Measurements from ENCODE around the gene NDE1. TPM values are rescaled to one million over a fixed set of nuclear protein-coding genes. Genes with fewer than 3 reads are reported as not detected.
"Not testable (repeated sequence)": the region's sequence is repeated elsewhere in the genome, so short reads cannot be mapped to it uniquely, and the experiment has no call there.

NDE1 gene
- polyA plus RNA-seq, 1 donor: 25.9 TPM

DNA sequence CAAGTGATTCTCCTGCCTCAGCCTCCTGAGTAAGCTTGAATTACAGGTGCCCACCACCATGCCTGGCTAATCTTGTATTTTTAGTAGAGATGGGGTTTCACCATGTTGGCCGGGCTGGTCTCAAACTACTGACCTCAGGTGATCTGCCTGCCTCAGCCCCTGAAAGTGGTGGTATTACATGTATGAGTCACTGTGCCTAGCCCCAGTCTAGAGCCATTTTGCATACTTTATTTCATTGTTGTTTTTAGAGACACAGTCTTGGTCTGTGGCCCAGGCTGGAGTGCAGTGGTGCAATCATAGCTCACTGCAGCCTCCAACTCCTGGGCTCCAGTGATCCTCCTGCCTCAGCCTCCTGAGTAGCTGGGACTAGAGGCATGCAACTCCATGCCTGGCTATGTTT, 42.5 kb downstream of the NDE1 start:
- WGBS (ENCODE audit: insufficient coverage, low lambda C conversion rate): no CpG with 5 or more reads among the region's 1 CpG
- H3K4me1 ChIP-seq (ENCODE audit: control insufficient read depth, insufficient read depth, low read length); H3K4me3 ChIP-seq (ENCODE audit: low read length): not testable (repeated sequence)

DNA sequence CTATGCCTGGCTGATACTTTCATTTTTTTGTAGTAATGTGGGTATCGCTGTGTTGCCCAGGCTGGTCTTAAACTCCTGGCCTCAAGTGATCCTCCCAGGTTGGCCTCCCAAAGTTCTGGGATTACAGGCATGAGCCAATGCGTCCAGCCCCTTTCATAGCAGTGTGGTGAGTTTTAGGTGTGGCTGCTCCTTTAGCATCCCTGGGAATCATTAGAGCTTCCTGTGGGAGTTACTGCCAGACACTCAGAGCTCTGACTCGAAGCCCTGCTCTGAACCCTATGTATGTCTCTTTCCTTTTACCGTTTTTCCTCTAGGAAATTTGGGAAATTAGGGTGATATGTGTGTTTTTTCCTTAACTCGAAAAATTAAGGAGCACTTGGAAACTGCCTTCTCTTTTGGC, 44.5 kb downstream of the NDE1 start:
- Histone ChIP-seq H3K36me3 (ENCODE audit: control insufficient read depth, insufficient read depth, low read length) (peaks cover 68% of the 10 kb centered on the region), H3K4me1 (ENCODE audit: control insufficient read depth, insufficient read depth, low read length) (no peaks in the 10 kb centered on the region), H3K27me3 (ENCODE audit: control insufficient read depth, insufficient read depth, low read length) (no peaks in the 10 kb centered on the region), H3K4me3 (ENCODE audit: low read length) (no peak overlapping the region), H3K27ac (ENCODE audit: low read length) (no peak overlapping the region), H3K9me3 (ENCODE audit: control insufficient read depth, low read depth, low read length) (no peaks in the 10 kb centered on the region)
- WGBS (ENCODE audit: insufficient coverage, low lambda C conversion rate): no CpG with 5 or more reads among the region's 5 CpGs
- no peak for DNase-seq

More for the DNA sequence above, 42.5 kb downstream of the NDE1 start:
- H3K9me3 ChIP-seq (ENCODE audit: control insufficient read depth, low read depth, low read length); H3K27me3 ChIP-seq (ENCODE audit: control insufficient read depth, insufficient read depth, low read length); DNase-seq; H3K27ac ChIP-seq (ENCODE audit: low read length): not testable (repeated sequence)
- H3K36me3 ChIP-seq (ENCODE audit: control insufficient read depth, insufficient read depth, low read length): peaks cover 61% of the 10 kb centered on the region

DNA sequence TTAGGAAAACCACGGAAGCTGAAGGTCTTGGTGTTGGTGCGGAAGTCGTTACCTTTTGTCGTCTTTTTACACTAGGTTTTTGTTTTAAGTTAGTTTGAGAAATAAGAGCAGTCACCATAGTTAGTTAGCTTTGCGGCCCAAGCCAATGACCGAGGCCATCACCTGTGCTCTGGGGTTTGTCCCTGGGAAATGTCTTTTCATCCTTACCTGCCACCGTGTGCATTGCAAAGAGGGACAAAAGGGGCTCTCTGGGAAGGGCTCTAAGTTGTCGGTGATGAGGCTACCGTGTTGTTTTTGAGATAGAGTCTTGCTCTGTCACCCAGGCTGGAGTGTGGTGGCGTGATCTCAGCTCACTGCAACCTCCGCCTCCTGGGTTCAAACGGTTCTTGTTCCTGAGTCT, 49.8 kb downstream of the NDE1 start:
- H3K27ac ChIP-seq (ENCODE audit: low read length): no peak overlapping the region
- peaks cover 54% of the 10 kb centered on the region for H3K36me3 ChIP-seq (ENCODE audit: control insufficient read depth, insufficient read depth, low read length)
- 100% methylated on average over 2 of the region's 12 CpGs for WGBS (ENCODE audit: insufficient coverage, low lambda C conversion rate)

DNA sequence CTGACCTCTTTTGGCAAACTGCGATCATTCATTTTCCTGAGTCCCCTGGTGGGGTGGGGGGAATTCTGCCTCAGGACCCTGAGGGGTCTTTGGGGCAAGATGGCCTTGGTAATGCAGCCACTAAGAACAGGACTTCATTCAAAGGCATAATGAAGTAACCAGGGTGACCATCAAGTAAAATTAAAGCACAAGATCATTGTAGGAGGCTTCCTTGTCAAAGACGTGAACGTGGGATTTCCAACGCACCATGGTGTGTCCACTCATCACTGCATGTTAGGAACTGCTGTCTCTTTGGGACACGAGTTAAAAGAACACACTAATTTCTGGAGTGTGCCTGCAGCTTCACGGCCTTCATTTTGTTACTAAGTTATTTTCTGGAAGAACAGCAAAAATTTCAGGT, 51.3 kb downstream of the NDE1 start:
- Histone ChIP-seq H3K9me3 (ENCODE audit: control insufficient read depth, low read depth, low read length) (no peaks in the 10 kb centered on the region), H3K27ac (ENCODE audit: low read length) (no peak overlapping the region), H3K4me1 (ENCODE audit: control insufficient read depth, insufficient read depth, low read length) (no peaks in the 10 kb centered on the region), H3K36me3 (ENCODE audit: control insufficient read depth, insufficient read depth, low read length) (peaks cover 52% of the 10 kb centered on the region), H3K4me3 (ENCODE audit: low read length) (no peak overlapping the region), H3K27me3 (ENCODE audit: control insufficient read depth, insufficient read depth, low read length) (no peaks in the 10 kb centered on the region)
- no peak for DNase-seq
- no CpG with 5 or more reads among the region's 6 CpGs for WGBS (ENCODE audit: insufficient coverage, low lambda C conversion rate)

More for the DNA sequence above, 49.8 kb downstream of the NDE1 start:
- Histone ChIP-seq H3K4me3 (ENCODE audit: low read length) (no peak overlapping the region), H3K4me1 (ENCODE audit: control insufficient read depth, insufficient read depth, low read length) (no peaks in the 10 kb centered on the region), H3K27me3 (ENCODE audit: control insufficient read depth, insufficient read depth, low read length) (no peaks in the 10 kb centered on the region), H3K9me3 (ENCODE audit: control insufficient read depth, low read depth, low read length) (no peaks in the 10 kb centered on the region)
- no peak for DNase-seq

DNA sequence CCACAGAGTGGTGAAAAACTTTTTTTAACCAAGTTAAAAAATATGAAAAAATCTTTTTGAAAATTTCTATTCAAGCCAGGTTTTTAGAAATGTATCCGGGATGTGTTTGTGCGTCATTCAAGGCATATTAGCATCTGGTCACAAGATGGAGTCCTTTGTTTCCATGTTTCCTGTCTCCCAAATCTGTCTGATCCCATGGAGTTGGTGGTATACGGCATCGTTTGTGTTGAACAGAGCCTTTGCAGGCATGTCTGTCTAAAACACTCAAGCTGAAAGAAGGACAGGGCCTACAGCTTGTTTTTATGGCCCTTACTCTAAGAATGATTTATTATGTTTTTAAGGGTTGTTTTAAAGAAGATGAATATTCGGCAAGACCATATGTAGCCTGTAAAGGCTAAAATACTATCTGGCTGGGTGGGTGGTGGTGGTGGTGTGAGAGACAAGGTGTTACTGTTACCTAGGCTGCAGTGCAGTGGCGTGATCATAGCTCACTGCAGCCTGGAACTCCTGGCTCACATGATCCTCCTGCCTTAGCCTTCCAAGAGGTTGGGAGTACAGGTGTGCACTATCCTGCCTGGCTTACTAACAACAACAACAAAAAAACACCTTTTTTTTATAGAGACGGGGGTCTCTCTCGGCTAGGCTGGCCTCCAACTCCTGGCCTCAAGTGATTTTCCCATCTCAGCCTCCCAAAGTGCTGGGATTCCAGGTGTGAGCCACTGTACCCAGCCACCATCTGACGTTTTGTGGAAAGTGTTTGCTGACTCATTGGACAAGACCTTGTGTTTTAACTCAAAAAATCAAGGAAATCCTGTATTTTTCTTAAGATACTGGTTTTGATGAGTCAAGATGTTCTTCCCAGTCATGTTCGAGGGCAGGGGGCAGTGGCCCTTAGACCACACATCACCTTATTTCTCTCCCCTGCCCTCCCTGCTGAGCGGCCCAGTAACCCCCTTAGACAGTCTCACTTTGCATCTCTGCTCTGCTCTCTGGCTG, 52.2 kb downstream of the NDE1 start:
- Histone ChIP-seq H3K4me3 (ENCODE audit: low read length) (no peak overlapping the region), H3K27ac (ENCODE audit: low read length) (no peak overlapping the region), H3K9me3 (ENCODE audit: control insufficient read depth, low read depth, low read length) (no peaks in the 10 kb centered on the region), H3K36me3 (ENCODE audit: control insufficient read depth, insufficient read depth, low read length) (peaks cover 43% of the 10 kb centered on the region), H3K27me3 (ENCODE audit: control insufficient read depth, insufficient read depth, low read length) (no peaks in the 10 kb centered on the region), H3K4me1 (ENCODE audit: control insufficient read depth, insufficient read depth, low read length) (no peaks in the 10 kb centered on the region)
- DNase-seq: no peak
- no CpG with 5 or more reads among the region's 11 CpGs for WGBS (ENCODE audit: insufficient coverage, low lambda C conversion rate)

DNA sequence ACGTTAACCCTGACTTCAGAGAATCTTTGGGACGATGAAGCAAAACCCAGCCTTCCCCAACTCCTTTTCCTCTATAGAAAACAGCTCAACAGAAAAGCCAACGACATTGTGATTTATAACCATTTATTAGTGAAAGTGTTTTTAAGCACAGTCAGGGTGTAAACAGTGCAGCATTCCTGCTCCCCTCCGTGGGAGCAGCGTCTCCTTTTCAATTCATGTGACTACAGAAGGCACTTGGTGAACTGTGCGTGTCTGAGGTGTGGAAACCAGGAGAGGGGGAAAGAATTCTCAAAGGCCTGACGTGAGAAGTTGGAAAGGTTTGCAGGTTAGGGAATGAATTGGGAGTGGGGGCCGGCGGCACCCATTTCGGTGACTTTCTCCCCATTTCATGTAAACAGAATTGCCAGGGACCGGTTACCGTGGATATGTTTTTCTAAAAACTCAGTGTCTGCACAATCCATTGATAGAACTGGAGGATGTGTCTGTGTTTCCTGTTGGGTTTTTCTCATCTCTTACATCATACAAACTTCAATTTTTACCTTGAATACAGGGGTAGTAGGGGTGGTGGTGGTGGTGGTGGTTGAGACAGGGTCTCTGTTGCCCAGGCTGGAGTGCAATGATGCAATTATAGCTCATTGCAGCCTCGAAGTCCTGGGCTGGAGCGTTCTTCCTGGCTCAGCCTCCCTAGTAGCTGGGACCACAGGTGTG, 53.1 kb downstream of the NDE1 start:
- no peak overlapping the region for H3K4me3 ChIP-seq (ENCODE audit: low read length)
- no CpG with 5 or more reads among the region's 14 CpGs for WGBS (ENCODE audit: insufficient coverage, low lambda C conversion rate)
- peaks cover 40% of the 10 kb centered on the region for H3K36me3 ChIP-seq (ENCODE audit: control insufficient read depth, insufficient read depth, low read length)
- no peaks in the 10 kb centered on the region for H3K27me3 ChIP-seq (ENCODE audit: control insufficient read depth, insufficient read depth, low read length)
- DNase-seq: no peak
- H3K27ac ChIP-seq (ENCODE audit: low read length): no peak overlapping the region
- H3K9me3 ChIP-seq (ENCODE audit: control insufficient read depth, low read depth, low read length): no peaks in the 10 kb centered on the region
- no peaks in the 10 kb centered on the region for H3K4me1 ChIP-seq (ENCODE audit: control insufficient read depth, insufficient read depth, low read length)

DNA sequence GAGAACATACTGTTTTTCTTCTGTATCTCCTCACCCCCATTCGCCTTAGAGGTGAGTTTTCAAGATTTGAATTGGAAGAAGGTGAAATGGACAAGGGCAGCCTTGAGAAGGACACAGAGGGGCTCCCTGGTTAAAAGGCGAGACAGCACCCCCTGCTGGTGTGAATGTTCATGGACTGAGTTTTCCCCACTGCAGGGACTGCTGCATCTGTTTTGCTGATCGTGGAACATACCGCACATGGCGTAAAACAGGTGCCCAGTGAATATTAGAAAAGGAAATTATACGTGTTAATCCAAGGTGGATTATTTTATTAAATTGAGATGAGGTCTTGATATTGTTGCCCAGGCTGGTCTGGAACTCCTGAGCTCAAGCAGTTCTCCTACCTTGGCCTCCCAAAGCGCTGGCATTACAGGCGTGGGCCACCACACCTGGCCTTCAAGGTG, 54.5 kb downstream of the NDE1 start:
- Histone ChIP-seq H3K27me3 (ENCODE audit: control insufficient read depth, insufficient read depth, low read length) (no peaks in the 10 kb centered on the region), H3K27ac (ENCODE audit: low read length) (no peak overlapping the region), H3K4me1 (ENCODE audit: control insufficient read depth, insufficient read depth, low read length) (no peaks in the 10 kb centered on the region), H3K36me3 (ENCODE audit: control insufficient read depth, insufficient read depth, low read length) (peaks cover 30% of the 10 kb centered on the region), H3K4me3 (ENCODE audit: low read length) (no peak overlapping the region), H3K9me3 (ENCODE audit: control insufficient read depth, low read depth, low read length) (no peaks in the 10 kb centered on the region)
- peak; percentile 17 to 29 for DNase-seq
- WGBS (ENCODE audit: insufficient coverage, low lambda C conversion rate): no CpG with 5 or more reads among the region's 8 CpGs

DNA sequence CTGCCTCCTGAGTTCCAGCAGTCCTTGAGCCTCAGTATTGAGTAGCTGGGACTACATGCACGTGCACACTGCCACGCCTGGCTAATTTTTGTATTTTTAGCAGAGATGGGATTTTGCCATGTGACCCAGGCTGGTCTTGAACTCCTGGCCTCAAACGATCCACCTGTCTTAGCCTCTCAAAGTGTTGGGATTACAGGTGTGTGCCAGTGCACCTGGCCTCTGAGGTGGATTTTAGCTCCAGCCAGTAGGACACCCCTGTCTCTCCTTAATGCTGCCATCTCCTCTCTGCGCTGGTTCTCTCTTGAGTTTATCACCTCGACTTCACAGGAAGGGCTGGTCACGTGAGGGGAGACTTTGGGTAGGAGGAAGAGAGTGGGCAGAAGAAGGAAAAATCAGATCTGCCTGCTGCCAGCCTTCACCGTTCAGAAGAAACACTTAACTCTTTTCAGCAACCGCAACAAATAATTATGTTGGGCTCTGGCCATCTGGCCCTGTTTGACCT, 55.1 kb downstream of the NDE1 start:
- no peak overlapping the region for H3K4me3 ChIP-seq (ENCODE audit: low read length)
- peaks cover 29% of the 10 kb centered on the region for H3K36me3 ChIP-seq (ENCODE audit: control insufficient read depth, insufficient read depth, low read length)
- DNase-seq: no peak
- H3K27me3 ChIP-seq (ENCODE audit: control insufficient read depth, insufficient read depth, low read length): no peaks in the 10 kb centered on the region
- H3K27ac ChIP-seq (ENCODE audit: low read length): no peak overlapping the region
- H3K9me3 ChIP-seq (ENCODE audit: control insufficient read depth, low read depth, low read length): no peaks in the 10 kb centered on the region
- H3K4me1 ChIP-seq (ENCODE audit: control insufficient read depth, insufficient read depth, low read length): no peaks in the 10 kb centered on the region
- WGBS (ENCODE audit: insufficient coverage, low lambda C conversion rate): no CpG with 5 or more reads among the region's 8 CpGs

DNA sequence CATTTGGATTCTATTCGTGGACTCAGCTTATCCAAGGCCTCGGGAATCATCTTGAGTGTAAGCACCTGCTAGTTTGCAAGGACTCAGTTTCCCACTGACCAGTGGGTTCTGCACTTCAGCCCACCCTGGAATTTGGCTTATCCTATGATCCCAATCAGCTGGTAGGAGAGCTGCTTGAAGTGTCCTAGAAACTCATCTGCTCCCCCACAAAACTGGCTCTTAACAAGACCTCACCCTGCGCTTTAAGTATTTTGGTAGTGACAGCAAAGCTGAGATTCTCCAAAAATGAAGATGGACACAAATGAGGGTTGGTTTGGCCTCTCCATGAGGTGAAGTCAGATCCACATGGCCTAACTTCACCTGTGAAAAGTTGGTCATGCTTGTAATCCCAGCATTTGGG, 57.3 kb downstream of the NDE1 start:
- H3K4me1 ChIP-seq (ENCODE audit: control insufficient read depth, insufficient read depth, low read length): no peaks in the 10 kb centered on the region
- WGBS (ENCODE audit: insufficient coverage, low lambda C conversion rate): no CpG with 5 or more reads among the region's 3 CpGs
- no peaks in the 10 kb centered on the region for H3K27me3 ChIP-seq (ENCODE audit: control insufficient read depth, insufficient read depth, low read length)
- no peak overlapping the region for H3K4me3 ChIP-seq (ENCODE audit: low read length)
- no peak for DNase-seq
- no peak overlapping the region for H3K27ac ChIP-seq (ENCODE audit: low read length)
- no peaks in the 10 kb centered on the region for H3K9me3 ChIP-seq (ENCODE audit: control insufficient read depth, low read depth, low read length)
- peaks cover 21% of the 10 kb centered on the region for H3K36me3 ChIP-seq (ENCODE audit: control insufficient read depth, insufficient read depth, low read length)

DNA sequence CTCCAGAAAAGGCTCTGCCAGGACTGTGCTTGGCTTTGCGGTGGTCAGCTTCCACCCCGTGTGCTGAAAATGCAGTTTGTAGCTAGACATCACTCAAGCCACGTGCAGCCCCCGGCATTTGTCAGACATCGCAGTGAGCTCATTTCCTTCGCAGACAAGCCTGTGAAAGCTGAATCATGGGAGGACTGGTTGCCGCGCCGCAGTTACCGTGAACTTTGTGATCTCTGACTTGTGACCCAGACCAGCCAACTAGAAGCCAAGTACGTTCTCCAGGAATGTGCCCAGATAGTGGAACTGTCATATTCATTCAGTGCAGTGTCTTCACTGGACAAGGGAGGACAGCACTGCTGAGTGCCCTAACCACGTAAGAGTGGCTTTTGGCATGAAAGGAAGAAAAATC, 58.1 kb downstream of the NDE1 start:
- H3K9me3 ChIP-seq (ENCODE audit: control insufficient read depth, low read depth, low read length): no peaks in the 10 kb centered on the region
- peaks cover 18% of the 10 kb centered on the region for H3K36me3 ChIP-seq (ENCODE audit: control insufficient read depth, insufficient read depth, low read length)
- WGBS (ENCODE audit: insufficient coverage, low lambda C conversion rate): no CpG with 5 or more reads among the region's 12 CpGs
- DNase-seq: no peak
- H3K4me3 ChIP-seq (ENCODE audit: low read length): no peak overlapping the region
- no peaks in the 10 kb centered on the region for H3K27me3 ChIP-seq (ENCODE audit: control insufficient read depth, insufficient read depth, low read length)
- no peaks in the 10 kb centered on the region for H3K4me1 ChIP-seq (ENCODE audit: control insufficient read depth, insufficient read depth, low read length)
- H3K27ac ChIP-seq (ENCODE audit: low read length): no peak overlapping the region

Data from large intestine (tissue), 3 donors.